HG03045 (cell line): ENCODE measurements around the gene SPIB.
"Not testable (repeated sequence)": the region's sequence is repeated elsewhere in the genome, so short reads cannot be mapped to it uniquely, and the experiment has no call there.

Experiments
- ATAC-seq: cut with Tn5 transposase; IDR thresholded peaks from one replicate; pipeline ENCODE4 v1.9.1; 2021; ENCODE audit warnings: mild to moderate bottlenecking, moderate library complexity; ENCODE audit not compliant: unreplicated experiment

Gene SPIB

GRCh38 chr19:50390295-50390694 lies 28.4 kb upstream of the SPIB start:
- ATAC-seq: not testable (repeated sequence)

DNA sequence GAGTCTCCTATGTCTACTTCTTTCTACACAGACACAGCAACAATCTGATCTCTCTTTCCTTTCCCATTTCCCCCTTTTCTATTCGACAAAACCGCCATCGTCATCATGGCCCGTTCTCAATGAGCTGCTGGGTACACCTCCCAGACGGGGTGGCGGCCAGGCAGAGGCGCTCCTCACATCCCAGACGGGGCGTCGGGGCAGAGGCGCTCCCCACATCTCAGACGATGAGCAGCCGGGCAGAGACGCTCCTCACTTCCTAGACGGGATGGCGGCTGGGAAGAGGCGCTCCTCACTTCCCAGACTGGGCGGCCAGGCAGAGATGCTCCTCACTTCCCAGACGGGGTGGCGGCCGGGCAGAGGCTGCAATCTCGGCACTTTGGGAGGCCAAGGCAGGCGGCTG lies 27.8 kb upstream of the SPIB start:
- not testable (repeated sequence) for ATAC-seq

DNA sequence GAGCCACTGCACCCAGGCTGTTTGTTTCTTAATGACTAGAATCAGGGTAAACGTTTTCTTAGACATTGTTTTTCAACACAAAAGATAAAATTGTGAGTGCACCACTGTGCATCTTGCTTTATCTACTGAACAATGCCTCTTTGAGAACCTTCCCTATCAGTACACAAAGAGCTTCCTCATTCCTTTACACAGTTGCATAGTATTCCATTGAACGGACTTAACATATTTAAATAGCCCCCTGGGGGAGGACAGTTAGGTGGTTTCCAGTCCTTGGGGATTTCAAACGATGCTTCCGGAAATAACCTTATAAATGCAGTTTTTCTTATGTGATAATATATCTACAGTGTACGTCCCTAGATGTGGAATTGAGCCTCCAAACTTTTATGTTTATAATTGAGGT lies 26.0 kb upstream of the SPIB start:
- no peak for ATAC-seq

DNA sequence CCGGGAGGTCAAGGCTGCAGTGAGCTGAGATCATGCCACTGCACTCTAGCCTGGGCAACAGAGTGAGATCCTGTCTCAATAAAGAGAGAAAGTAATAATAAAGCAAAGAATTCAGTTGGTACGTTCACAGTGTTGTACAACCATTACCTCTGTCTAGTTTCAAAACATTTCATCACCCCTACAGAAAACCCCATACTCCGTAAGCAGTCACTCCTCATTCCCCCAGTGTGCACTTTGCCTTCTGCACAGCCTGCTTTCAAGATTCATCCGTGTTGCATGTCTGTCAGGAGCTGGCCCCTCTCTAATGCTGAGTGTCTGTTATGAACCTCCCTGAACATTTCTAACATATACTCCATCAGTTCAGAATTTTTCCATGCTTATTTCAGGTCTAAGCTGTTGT lies 25.1 kb upstream of the SPIB start:
- ATAC-seq: no peak

GRCh38 chr19:50394017-50394416 lies 24.7 kb upstream of the SPIB start:
- ATAC-seq: no peak

- ATAC-seq: no peak
Observed at GRCh38 chr19:50398675-50399367, 19.9 kb upstream of the SPIB start.

DNA sequence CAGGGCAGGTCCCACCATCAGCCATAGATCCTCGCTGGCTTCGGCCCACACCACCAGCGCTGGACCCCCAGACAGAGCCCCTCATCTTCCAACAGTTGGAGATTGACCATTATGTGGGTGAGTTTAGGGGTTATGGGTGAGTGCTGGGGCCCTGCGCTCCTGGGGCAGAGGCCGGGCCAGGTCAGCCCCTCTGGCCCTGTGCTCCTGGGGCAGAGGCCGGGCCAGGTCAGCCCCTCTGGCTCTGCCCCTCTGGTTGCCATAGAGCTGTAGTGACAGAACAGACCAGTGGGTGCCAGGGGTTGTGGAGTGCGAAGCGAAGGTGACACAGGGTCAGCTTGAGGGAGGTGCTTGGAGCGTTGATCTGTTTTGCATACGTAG lies 19.4 kb upstream of the SPIB start:
- ATAC-seq: no peak

DNA sequence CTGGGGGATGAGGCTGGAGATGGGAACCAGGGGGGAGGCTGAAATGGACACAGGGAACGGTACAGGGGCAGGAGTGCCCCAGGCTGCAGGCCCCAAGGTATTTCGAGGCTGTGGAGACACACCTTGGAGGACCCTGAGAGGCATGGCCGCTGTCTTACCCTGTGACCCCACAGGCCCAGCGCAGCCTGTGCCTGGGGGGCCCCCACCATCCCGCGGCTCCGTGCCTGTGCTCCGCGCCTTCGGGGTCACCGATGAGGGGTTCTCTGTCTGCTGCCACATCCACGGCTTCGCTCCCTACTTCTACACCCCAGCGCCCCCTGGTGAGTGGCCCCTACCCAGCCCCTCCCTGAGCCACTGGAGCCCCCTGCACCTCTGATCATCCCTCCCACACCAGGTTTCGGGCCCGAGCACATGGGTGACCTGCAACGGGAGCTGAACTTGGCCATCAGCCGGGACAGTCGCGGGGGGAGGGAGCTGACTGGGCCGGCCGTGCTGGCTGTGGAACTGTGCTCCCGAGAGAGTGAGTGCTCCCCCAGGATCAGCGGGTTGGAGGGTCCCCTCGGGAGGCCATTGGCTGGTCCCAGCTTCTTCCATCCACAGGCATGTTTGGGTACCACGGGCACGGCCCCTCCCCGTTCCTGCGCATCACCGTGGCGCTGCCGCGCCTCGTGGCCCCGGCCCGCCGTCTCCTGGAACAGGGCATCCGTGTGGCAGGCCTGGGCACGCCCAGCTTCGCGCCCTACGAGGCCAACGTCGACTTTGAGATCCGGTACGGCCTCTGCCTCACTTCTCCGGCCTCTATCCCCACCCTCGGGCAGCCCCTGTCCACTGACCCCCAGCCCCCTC lies 16.9 kb upstream of the SPIB start:
- ATAC-seq: no peak

DNA sequence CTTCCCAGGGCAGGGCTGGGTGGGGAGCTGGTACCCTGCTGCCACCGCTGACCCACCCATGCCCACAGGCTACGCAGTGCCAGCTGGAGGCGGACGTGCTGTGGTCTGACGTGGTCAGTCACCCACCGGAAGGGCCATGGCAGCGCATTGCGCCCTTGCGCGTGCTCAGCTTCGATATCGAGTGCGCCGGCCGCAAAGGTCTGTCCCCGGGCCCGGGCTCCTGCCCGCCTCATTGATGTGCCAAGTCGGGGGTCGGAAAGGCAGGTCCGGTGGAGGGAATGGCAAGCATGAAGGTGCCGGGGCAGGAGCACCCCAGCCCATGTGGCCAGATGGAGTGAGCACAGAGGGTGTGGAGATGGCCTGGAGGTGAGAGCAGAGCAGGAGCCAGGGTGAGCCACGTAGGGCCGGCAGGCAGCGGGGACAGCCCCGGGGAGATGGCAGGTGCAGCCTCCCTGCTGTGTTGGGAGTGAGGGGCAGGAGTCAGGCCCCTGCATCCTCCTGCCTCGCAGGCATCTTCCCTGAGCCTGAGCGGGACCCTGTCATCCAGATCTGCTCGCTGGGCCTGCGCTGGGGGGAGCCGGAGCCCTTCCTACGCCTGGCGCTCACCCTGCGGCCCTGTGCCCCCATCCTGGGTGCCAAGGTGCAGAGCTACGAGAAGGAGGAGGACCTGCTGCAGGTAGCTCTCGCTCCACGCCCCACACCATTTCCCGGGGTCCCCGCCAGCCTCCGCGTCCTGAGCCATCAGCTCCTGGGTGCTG lies 16.0 kb upstream of the SPIB start:
- no peak for ATAC-seq

DNA sequence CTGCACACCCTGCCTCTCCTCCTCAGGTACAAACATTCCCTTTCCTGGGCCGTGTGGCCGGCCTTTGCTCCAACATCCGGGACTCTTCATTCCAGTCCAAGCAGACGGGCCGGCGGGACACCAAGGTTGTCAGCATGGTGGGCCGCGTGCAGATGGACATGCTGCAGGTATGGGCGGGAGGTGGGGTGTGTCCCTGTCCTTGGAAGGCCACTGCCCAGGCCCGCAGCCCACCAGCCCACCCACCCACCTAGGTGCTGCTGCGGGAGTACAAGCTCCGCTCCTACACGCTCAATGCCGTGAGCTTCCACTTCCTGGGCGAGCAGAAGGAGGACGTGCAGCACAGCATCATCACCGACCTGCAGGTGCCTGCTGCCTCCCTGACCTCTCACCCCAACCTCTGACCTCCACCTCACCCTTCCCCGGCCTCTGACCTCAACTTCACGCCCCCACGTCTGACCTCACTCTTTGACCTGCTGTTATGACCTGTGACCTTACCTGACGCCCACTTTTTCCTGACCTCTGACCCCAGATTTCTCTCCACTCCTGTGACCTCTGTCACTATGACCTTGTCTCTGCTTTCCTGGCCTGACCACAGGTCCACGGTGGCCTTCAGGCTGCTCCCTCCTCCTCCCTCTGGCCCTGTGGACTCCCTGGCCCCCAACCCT lies 12.4 kb upstream of the SPIB start:
- no peak for ATAC-seq

GRCh38 chr19:50406829-50407228 lies 11.9 kb upstream of the SPIB start:
- ATAC-seq: no peak

- ATAC-seq: no peak
Observed at GRCh38 chr19:50409347-50409746, 9.4 kb upstream of the SPIB start.

DNA sequence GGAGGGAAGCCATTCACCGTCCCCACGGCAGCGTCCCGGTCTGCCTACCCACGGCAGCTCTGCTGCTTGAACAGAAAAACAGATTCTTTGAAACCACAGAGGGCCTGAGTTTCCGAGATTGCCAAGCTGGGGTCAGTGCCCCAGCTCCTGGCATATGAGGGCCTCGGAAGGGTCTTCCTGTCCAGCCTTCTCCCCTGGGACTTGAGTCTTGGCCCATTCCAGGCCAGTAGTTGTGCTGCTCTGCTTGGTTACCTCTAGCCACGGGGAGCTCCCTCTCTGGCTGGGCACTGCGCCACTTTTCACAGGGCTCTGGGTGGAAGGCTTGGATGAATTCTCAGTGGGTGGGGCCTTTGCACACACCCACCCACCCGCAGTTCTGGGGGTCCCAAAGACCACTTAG lies 8.6 kb upstream of the SPIB start:
- no peak for ATAC-seq

- no peak for ATAC-seq
Observed at GRCh38 chr19:50412419-50412818, 6.3 kb upstream of the SPIB start.

- ATAC-seq: no peak
Observed at GRCh38 chr19:50413096-50413495, 5.6 kb upstream of the SPIB start.

DNA sequence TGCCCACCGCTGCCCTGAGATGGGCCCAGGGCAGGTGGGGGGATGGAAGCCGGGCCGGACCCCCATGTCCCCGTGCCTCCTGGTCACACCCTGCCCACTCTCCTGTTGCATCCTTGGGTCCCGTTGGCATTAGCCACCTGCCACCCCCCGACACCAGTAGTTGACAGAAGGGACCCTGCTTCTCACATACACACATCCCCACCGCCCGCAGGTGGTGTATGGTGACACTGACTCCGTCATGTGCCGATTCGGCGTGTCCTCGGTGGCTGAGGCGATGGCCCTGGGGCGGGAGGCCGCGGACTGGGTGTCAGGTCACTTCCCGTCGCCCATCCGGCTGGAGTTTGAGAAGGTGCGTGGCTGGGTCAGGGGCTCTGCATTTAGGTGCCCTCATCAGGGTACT lies 5.2 kb upstream of the SPIB start:
- no peak for ATAC-seq

- ATAC-seq: peak; percentile 19
Observed at GRCh38 chr19:50414864-50415660, 3.7 kb upstream of the SPIB start.

DNA sequence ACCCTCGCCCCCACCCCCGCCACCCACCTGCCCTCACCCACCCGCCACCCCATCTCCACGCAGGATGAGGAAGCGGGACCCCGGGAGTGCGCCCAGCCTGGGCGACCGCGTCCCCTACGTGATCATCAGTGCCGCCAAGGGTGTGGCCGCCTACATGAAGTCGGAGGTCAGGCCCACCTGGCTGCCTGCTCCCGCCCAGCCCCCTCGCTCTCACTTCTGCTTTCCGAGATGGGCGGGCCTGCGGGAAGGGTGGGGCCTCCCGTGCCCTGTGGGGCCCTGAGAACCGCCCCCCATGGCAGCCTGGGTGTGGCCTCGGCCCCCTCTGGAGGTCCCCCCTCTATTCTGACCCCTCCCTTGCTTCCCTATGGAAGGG lies 3.1 kb upstream of the SPIB start:
- peak; percentile 38 for ATAC-seq

DNA sequence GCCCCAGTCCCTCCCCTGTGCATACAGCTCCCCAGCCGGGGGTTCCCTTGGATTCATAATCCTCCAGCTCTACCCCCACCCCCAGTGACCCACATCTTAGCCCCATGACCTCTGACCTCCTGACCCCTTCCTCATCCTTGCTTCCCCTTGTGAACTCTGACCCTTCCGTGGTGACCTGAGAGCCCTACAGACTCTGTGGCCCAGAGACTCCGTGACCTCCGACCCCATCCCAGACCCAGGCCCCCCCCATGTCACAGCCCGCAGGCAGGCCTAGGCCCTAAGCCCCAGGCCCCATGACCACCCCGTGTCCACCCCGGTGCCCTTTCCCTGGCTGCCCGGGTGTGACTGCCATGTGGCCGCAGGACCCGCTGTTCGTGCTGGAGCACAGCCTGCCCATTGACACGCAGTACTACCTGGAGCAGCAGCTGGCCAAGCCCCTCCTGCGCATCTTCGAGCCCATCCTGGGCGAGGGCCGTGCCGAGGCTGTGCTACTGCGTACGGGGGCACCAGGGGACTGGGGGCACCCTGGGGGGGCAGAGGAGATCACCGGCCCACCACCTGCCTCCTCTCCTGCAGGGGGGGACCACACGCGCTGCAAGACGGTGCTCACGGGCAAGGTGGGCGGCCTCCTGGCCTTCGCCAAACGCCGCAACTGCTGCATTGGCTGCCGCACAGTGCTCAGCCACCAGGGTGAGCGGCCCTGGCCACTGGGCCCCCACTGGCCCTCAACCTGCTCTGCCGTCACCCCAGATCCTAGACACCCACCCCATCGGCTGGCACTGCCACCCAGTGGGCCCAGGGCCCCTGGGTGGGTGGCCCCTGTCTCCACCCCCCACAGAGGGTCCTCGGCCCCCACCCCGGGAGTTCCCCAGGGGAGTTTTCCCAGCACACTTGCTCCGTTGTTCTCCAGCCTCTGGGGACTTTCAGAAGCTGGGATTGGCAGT lies 2.4 kb upstream of the SPIB start:
- no peak for ATAC-seq
